HepG2 (cell line): ENCODE data around the gene BDH2. TPM values are rescaled to one million over a fixed set of nuclear protein-coding genes. Genes with fewer than 3 reads are reported as not detected.
A peak's percentile ranks its signal among the peaks of the same experiment; 100 is the strongest.

Experiments
- ATF1 ChIP-seq: IDR thresholded peaks from 2 replicates; pipeline ENCODE4 v1.6.1; 2016; ENCODE audit warnings: mild to moderate bottlenecking, control low read depth
- ATM ChIP-seq: fragments of 450-650 bp; IDR thresholded peaks from 2 replicates; pipeline ENCODE4 v1.7.1; 2017; ENCODE audit warnings: mild to moderate bottlenecking, borderline replicate concordance
- BATF2 ChIP-seq: sonication (generic); formaldehyde crosslinking; IDR thresholded peaks from 2 replicates; pipeline ENCODE4 v1.8.0; 2022; ENCODE audit warnings: mild to moderate bottlenecking, missing genetic modification reagents, moderate library complexity
- FOXP4 ChIP-seq: sonication (generic); formaldehyde crosslinking; IDR thresholded peaks from 2 replicates; pipeline ENCODE4 v1.4.0; 2020; ENCODE audit warnings: missing genetic modification reagents
- KDM5A ChIP-seq: fragments of 200-600 bp; sonication (generic); IDR thresholded peaks from 2 replicates; pipeline ENCODE4 v1.7.0; 2018; ENCODE audit warnings: antibody characterized with exemption, mild to moderate bottlenecking, low read length, borderline replicate concordance
- KDM5B ChIP-seq: sonication (generic); formaldehyde crosslinking; IDR thresholded peaks from 2 replicates; pipeline ENCODE4 v1.4.0; 2020; ENCODE audit warnings: missing genetic modification reagents, mild to moderate bottlenecking, borderline replicate concordance
- MBNL3 ChIP-seq: fragments of 250-450 bp; sonication (Bioruptor Pico); conservative IDR thresholded peaks from 2 replicates; pipeline ENCODE4 v1.8.0; 2022; ENCODE audit warnings: mild to moderate bottlenecking, inconsistent platforms
- MTERF4 ChIP-seq: sonication (generic); formaldehyde crosslinking; IDR thresholded peaks from 2 replicates; pipeline ENCODE4 v1.8.0; 2023; ENCODE audit warnings: mild to moderate bottlenecking, missing genetic modification reagents
- REPIN1 ChIP-seq: sonication (generic); formaldehyde crosslinking; IDR thresholded peaks from 2 replicates; pipeline ENCODE4 v1.8.0; 2022; ENCODE audit warnings: missing genetic modification reagents, low read depth, mild to moderate bottlenecking, borderline replicate concordance
- RFX5 ChIP-seq: IDR thresholded peaks from 2 replicates; pipeline ENCODE4 v1.6.1; 2011; ENCODE audit warnings: low read depth, low read length, improper control_type of control experiment
- SYNCRIP ChIP-seq: fragments of 200-400 bp; formaldehyde crosslinking; IDR thresholded peaks from 2 replicates; pipeline ENCODE4 v1.6.1; 2018; ENCODE audit warnings: mild to moderate bottlenecking, low read depth, low read length; ENCODE audit not compliant: insufficient read depth
- TCF12 ChIP-seq, 2 experiments: fragments of 450-650 bp in 1 of 2; sonication (generic) in 1 of 2; formaldehyde crosslinking in 1 of 2; IDR thresholded peaks; 2 replicates each; pipeline versions ENCODE4 v1.6.1 to v1.8.0; 2017 to 2022; ENCODE audit warnings: antibody characterized with exemption in 1 of 2, mild to moderate bottlenecking in 1 of 2, missing genetic modification reagents in 1 of 2, moderate library complexity in 1 of 2
- THRA ChIP-seq: sonication (generic); formaldehyde crosslinking; IDR thresholded peaks from 2 replicates; pipeline ENCODE4 v1.4.0; 2020; ENCODE audit warnings: missing genetic modification reagents, borderline replicate concordance
- U2AF2 ChIP-seq: fragments of 200-400 bp; formaldehyde crosslinking; IDR thresholded peaks from 2 replicates; pipeline ENCODE4 v1.6.1; 2017; ENCODE audit warnings: low read depth, mild to moderate bottlenecking, low read length
- ZBTB20 ChIP-seq: sonication (generic); formaldehyde crosslinking; IDR thresholded peaks from 2 replicates; pipeline ENCODE4 v1.8.1; 2023; ENCODE audit warnings: missing genetic modification reagents, low read depth, mild to moderate bottlenecking, borderline replicate concordance
- ZFP36L2 ChIP-seq: sonication (generic); formaldehyde crosslinking; IDR thresholded peaks from 2 replicates; pipeline ENCODE4 v1.4.0; 2020; ENCODE audit warnings: missing genetic modification reagents
- ZHX1 ChIP-seq: sonication (generic); formaldehyde crosslinking; IDR thresholded peaks from 2 replicates; pipeline ENCODE4 v1.8.1; 2022; ENCODE audit warnings: low read depth, mild to moderate bottlenecking, missing genetic modification reagents
- ZNF512 ChIP-seq: sonication (generic); formaldehyde crosslinking; IDR thresholded peaks from 2 replicates; pipeline ENCODE4 v1.4.0; 2020; ENCODE audit warnings: mild to moderate bottlenecking, missing genetic modification reagents
- ZNF530 ChIP-seq: sonication (generic); formaldehyde crosslinking; IDR thresholded peaks from 2 replicates; pipeline ENCODE4 v1.5.0; 2020; ENCODE audit warnings: low read depth, mild to moderate bottlenecking, missing genetic modification reagents
- polyA plus RNA-seq, 8 experiments: library from polyadenylated mRNA; depleted of rRNA in 3 of 8; stranded (reverse) in 7 of 8; unstranded in 1 of 8; fragments of >200 nt; fragmentation: Illumina TruSeq in 4 of 8; extraction: Trizol in 4 of 8; gene quantifications; 2 replicates each; pipeline versions ENCODE4 v1.2.1 to v1.2.3, GENCODE V29; 2011 to 2016; ENCODE audit warnings: low read depth in 4 of 8, missing spikeins in 1 of 8, mixed read lengths in 1 of 8; ENCODE audit not compliant: insufficient read depth in 1 of 8
- total RNA-seq, 5 experiments: library from RNA; depleted of rRNA; stranded (reverse); fragments of >200 nt; fragmentation: Illumina TruSeq; extraction: Trizol; gene quantifications; 2 replicates each; pipeline ENCODE4 v1.2.3, GENCODE V29; 2016; ENCODE audit warnings: low read depth in 1 of 5

The BDH2 gene
- total and polyA plus RNA-seq, 2 of the 13 experiments (the other 11 are each of a cell fraction or from before 2014, with no cell fraction given) = 34.8 to 46.2 TPM

- TF ChIP-seq ZHX1 (CRISPR knock-in tag) (no peak), FOXP4 (CRISPR knock-in tag) (peak; percentile 92), ZFP36L2 (CRISPR knock-in tag) (no peak), MTERF4 (CRISPR knock-in tag) (no peak), THRA (CRISPR knock-in tag) (peak; percentile 81), ZNF512 (CRISPR knock-in tag) (no peak), SYNCRIP (no peak), U2AF2 (no peak), ATM (no peak), KDM5B (CRISPR knock-in tag) (no peak), ZNF530 (CRISPR knock-in tag) (no peak), ATF1 (CRISPR knock-in tag) (no peak), MBNL3 (no peak), RFX5 (no peak), REPIN1 (peak; percentile 79; the same call in 1 of the 2 replicates), ZBTB20 (CRISPR knock-in tag) (no peak), BATF2 (CRISPR knock-in tag) (0 out of 2 replicates have a peak, but pooled peaks have one; percentile 12), KDM5A (peak; percentile 46; the same call in 1 of the 2 replicates), TCF12 (IDR thresholded peaks at IDR 0.05) (no peak), TCF12 (CRISPR knock-in tag; IDR thresholded peaks at IDR 0.05) (no peak)
These were observed 24.2 kb downstream of the BDH2 start (continued) for GRCh38 chr4:103075435-103075893.
